ENCODE results near the gene MS4A6E.
"Not testable (repeated sequence)": the region's sequence is repeated elsewhere in the genome, so short reads cannot be mapped to it uniquely, and the experiment has no call there.

MS4A6E gene

DNA sequence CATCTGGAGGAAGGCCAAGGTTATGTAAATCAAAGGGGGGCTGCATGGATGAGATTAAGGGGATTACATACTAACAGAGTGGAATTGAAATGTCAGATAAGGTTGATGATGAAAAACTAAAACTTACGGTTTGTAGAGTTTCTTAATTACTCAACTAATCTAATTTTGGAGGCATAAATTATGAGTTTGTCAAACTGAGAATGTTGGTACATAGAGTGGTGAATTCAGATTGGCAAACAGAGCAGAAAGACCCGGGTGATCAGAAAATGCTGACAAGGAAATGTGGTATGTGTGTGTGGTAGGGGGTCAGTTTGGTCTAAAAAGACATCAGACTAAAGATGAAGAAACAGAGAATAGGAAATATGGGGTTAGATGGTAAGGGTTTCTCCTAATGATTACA, 11.0 kb downstream of the MS4A6E start:
- no peak for DNase-seq

DNA sequence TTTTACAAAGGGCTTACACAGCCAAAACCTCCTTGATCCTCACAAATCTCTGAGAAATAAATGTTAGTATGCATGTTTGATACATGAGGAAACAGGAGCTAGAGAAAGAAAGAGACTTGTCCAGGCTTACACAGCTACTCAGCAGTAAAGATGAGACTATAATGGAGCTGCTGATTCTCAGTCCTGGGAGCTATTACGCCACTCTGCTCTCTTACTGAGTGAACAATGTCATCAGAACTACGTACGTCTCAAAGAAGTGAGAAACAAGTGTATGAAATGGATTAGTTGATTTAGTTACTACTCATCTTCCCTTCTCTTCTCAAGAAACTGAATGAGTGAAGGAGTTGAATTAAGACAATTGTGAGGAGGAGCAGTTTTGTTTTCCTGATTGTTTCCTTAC, 12.3 kb downstream of the MS4A6E start:
- DNase-seq: no peak

DNA sequence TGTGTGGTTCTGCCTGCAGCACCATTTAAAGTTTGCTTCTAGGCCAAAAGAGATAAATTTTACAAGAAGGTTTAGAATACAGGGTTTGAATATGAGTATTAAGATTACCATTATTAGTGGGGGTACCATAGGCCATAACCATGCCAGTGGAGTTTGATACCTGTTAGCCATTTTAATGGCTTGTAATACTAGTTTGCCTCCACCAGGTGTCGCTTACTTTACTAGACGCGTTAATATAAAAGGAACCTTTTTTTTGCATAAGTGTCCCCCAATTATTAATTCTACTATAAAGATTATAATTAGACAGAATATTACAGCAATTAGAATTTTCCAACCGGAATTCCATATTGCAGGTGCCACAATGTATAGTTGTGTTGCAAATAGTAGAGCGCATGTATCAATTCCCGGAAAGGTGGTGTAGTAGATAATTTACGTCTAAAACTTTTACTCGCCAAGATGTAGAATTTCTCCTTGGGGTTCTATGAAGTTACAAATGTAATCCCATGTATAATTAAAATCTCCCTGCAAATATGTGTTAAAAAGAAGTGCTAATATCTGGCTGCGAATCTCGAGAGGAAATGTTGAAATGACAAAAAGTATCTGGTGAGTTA, 16.1 kb downstream of the MS4A6E start:
- DNase-seq: no peak

DNA sequence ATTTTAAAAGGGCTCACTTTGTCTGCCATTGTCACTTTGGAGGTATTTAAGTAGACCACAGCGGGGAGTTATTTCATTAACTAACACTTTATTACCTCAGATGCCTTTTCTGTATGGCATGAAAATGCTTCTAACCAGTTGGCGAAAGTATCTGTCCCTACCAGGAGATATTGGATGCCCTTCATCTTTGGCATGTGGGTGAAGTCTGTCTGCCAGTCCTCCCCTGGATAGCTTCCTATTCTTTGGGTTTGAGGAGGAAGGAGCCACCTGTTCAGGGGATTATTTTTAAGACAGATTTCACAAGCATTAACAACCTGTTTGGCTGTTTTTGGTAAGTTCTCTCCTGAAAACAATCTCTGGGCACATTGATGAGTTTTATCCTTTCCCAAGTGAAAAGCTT, 17.1 kb downstream of the MS4A6E start:
- no peak for DNase-seq

DNA sequence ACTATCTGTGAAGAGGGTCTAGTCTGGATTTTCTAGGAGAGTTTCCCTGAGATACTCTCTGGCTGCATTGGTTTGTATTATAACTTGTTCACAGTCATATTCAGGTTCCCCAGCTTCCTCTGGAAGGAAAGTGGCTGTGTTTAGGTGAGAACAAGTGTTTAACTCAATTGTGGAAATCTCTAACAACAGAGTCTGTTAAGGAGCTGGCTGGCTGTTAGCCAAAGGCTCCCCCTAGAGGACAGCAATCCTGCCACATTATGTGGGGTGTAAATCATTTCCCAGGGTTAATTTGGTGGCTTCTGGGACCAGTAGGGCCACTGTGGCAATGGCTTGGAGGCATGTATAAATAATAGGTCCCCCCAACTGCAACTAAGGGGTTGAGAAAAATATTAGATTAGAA, 18.4 kb downstream of the MS4A6E start:
- DNase-seq: no peak

DNA sequence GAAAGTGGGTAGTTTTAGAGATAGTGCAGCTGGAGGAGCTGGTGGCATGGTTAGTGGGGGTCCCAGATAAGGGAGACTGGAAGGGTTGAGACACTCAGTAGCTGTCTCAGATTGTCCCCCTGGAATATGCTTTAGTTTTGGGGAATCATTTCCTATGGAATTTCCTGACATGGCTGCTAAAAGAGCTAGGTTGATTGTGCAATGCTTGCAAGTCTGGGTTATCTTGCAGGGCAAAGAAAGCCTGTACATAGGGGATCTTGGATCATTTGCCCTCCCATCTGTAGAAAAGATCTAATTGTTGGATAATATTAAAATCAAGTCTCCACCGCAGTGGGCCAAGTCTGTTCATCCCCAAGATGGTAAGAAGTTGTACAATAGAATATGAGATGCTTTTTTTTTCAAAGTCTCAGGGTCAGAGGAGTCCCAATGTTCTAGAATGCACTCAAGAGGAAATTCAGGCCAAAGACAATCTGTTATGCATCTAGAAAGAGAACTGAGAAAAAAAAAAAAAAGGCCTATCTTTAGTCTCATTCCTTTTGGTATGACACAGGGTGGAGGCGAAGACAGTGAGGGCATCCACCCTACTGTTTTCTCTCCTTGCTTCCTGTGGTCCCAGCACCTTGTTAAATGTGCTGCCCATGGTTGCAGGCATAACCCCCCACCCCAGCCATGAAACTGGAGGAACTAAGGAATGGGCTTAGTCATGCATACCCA, 20.2 kb downstream of the MS4A6E start:
- DNase-seq: no peak

DNA sequence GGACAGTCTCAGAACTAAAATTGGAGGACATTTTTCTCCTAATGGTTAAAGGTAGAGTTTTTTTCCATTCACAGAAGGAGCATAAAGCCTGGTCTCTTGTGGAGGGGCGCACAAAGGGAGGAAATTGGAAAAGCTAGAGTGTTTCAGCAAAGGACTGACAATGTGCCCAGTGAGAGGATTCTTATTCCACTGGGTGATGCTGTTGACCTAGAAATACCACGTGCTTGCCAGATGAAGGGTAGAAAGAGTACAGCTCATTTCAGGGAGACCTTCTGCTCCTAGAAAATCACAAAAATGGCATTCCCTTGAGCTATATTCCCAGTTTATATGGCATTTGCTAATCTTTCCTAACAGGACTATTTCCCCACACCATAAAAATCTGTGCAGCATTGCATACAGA, 21.1 kb downstream of the MS4A6E start:
- no peak for DNase-seq

DNA sequence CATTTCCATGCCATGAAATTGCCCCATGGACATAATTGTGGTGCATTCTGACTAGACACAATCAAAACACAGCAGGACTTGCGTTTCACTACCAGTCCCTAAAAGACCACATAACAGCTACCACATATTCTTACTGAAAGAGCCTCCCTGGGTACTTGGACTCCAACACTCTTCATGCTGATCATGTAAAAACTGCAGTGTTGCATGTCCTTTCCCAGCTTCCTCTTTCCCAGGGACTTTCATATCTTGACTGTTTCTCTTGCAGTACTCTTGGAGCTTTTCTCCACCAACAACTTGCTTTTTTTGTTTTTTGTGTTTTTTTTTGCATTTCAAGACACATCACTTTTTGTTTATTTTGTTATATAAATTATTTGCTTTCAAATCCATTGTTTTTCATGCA, 22.9 kb downstream of the MS4A6E start:
- DNase-seq: no peak

DNA sequence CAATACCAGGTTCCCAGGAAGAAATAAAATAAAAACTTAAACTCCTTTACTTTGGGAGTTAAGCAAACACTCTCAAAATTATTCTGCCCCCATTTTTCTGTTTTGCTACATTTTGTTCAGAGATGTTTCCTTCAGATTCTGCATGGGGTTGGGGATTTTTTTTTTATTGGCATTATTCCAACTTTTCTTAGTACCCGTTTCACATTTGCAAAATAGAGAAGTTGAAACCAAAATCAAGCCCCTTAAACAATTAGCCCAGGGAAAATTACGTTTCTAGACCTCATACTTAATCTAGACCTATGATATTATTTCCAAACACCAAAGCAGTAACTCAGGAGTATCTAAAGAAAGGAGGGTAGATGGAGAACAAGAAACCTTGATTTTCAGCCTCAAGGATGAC, 30.7 kb downstream of the MS4A6E start:
- no peak for DNase-seq

DNA sequence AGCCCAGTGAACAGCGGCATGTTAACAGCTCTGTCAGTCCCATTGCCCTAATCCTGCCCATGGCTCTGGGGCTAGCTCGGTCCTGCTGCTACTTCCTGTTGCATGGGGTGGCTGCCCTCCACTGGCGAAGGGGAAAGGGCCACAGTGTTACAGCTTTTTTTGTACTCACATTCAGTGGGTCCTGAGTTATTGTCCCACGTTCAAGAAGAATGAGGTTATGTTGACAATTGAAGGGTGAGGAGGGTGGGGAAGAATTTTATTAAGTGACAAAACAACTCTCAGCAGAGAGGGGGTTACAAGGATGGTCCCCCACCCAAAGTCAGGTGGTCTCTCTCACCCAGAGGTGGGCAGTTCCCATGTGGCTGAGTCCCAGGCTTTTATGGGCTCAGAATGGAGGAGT, 33.6 kb downstream of the MS4A6E start:
- no peak for DNase-seq

DNA sequence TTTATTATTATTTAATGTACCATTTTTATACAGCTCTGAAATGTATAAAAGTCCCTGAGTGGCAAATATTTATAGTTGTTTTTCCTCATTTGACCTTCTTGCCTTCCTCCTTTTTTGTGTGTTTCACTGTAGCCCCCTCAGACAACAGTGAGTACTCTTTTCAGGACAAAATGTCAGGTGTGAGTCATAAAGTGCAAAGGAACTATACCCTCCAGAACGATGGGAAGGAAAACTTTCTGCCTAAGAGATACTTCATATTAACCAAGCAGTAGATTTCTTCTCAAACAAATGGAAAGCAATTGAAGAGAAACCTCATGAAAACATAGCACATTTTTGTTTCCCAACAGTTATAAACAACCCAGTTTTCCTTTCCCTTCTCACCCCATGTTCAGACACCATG, 35.2 kb downstream of the MS4A6E start:
- no peak for DNase-seq

DNA sequence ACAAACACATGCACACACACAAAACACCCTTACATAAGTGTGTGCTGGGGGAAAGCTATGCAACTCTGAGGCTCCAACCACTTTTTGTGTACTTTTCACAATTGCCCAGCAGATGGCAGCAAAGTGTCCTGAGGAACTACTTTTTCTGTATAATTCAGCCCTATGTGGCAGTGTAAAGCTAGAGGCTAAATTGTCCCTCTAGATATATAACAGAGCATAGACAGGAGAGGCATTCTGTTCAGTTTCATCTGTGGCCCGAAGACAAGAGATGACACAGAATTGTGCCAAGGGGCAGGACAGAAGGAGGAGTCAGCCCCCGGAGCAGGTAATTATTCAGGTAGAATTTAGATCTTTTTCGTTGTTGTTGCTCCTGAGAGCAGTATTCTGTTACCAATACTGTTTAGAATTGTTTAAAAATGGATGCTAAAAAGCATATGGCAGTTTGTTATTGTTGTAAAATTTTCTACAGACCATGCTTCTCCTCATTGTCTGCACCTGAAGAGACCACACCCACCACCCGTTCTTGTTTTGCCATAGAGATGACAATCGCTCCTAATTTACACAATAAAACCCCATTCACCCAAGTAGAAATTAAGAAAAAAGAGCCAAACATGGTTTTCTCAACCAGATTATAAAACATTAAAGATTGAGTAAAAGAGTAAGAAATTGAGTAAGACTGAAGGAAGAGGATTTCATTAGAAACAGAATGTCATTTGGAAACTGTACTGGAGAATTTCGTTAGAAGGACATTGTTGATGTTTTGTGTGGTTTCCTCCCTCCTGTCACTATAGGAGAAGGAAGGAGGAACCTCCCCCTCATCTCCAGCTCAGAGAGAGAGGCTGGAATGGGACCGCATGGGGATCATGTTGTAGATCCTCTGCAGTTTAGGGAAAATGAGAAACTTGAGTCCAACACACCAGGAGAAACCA, 36.8 kb downstream of the MS4A6E start:
- peak; percentile 62 for DNase-seq

DNA sequence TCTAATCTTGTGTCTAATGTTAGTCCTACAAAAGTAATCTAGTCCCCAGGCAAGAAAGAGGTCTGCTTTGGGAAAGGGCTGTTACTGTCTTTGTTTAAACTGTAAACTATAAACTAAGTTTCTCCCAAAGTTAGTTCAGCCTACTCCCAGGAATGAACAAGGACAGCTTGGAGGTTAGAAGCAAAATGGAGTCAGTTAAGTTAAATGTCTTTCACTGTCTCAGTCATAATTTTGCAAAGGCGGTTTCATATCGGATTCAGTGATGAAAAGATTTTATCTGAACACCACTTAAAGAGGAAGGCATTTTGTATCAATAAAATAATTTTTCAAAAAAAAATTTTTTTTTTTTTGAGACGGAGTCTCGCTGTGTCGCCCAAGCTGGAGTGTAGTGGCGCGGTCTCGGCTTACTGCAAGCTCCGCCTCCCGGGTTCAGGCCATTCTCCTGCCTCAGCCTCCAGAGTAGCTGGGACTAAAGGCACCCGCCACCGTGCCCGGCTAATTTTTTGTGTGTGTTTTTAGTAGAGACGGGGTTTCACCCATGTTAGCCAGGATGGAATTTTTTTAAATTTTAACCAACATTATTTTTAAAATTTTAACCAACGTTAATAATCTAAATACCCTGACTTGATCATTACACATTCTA, 39.3 kb downstream of the MS4A6E start:
- not testable (repeated sequence) for DNase-seq

DNA sequence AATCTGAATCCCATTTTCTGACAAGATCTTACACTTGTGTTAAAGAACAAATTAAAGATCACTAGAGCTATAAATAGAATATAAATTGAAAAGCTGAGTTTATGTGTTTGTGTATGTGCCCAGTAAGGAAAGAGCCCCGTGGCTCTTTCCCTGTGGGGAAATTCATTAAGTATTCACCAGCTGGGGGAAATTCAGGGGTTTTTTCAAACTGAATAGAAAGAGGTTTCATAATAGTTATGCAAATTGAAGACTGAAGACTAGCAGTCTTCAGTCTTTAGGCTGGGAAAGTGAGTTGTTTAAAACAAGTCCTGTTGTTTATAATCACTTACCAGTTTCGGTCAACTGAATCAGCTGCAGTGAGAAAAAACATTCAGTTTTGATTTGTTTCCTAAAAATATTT, 40.0 kb downstream of the MS4A6E start:
- DNase-seq: no peak

DNA sequence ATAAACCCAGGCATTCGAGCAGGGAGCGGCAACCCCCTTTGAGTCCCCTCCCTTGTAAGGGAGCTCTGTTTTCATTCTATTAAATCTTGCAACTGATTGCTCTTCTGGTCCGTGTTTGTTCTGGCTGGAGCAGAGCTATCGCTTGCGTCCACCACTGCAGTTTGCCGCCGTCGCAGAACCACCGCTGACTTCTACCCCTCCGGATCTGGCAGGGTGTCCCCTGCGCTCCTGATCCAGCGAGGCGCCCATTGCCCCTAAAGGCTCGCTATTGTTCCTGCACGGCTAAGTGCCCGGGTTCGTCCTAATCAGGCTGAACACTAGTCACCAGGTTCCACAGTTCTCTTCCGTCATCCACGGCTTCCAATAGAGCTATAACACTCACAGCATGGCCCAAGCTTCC, 40.8 kb downstream of the MS4A6E start:
- DNase-seq: no peak

DNA sequence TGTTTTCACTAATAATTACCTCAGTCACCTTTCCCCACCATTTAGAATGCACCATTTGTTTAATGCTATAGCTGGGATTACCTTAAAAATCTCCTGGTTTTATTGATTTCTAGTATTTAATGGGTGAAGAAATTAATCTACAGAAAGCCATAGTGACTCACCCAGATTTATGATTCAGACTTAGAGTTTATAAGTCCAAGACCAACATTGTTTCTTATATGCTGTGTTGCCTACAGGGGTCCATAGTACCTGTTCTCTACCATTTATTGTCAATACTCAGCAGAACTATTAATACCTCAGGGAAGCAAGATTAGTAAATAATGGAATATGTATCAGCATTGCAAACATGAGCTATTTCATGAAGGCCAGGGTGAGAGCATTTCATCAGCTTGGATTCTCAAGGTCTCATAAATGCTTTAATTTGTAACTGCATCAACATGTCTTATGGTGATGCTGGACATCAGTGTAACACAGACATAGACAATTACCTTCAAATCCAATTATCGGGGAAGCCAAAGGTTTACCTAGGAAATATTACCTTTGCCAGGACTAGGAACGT, 43.3 kb downstream of the MS4A6E start:
- no peak for DNase-seq

DNA sequence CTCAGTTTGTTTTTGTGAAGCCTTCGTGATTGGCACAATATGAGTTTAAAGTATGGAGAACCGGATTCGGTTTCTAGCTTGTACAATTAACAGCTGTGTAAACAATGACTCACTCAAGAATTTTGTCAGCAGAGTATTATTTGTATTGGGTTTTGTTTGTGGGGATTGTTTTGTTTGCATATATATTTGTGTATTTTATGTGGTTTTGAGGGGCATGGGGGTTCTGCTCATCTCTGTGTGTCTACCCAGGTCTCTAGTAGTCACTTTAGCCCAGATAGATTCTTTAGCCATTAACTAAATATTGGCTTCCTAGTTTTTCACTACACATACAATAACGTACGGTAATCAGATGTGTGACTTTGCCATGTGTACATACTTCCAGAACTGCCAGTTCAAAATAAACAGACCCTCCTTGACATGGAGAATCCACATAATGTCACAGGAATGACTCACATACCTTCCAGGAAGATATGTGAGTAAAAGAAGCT, 43.8 kb downstream of the MS4A6E start:
- DNase-seq: peak; percentile 99

DNA sequence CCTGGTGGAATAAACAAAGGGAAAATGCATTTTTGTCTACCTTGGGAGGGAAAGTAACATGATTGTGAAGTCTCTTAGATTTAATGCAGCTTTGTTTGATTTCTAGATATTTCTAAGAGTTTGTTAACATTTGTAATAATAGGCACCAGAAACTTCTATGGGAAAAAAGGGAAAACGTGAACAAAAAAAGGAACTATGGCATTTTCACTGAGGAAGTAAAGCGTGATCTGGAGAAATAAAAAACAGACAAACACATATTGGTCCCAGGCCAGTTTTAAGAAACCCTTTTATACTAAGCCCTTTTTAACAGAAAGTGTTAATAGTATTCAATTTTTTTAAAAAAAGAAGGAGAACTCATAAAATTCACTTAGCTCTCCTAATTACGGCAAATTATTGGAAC, 44.3 kb downstream of the MS4A6E start:
- DNase-seq: peak; percentile 52

DNA sequence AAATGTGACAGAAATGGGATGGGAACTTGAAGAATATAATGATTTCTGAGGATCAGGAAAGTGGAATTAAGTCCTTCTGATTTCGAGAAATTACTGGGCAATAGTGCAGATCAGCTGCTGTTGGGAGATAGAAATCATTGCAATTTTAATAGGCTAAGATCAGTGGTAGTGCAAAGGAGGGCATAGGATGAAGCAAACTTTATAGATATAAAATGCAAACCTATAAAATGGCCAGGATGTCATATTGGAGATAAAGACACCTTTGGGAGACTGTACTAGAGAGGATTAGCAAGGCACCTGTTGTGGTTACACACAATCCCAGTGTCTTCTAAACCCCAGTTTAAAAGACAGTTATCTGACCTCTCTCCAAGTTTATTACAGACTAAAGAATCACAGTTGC, 44.8 kb downstream of the MS4A6E start:
- DNase-seq: no peak

DNA sequence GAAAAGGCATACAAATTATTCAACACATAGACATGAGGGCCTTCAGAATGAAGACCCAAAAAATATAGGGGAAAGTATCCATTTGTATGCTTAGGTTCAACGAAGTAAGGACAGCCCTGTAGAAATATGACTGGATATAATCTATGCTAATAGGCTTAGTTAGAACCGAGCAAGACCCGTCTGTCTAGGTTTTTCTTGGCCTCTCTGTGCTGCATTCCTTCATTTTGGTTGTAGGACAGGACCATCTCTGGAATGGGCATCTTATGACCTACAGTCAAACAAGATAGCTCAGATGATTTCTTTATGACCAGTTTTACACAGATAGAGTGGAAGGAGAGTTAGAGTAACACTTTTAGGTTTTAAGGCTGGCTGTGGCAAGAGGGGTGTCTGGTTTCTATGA, 45.7 kb downstream of the MS4A6E start:
- DNase-seq: no peak

DNA sequence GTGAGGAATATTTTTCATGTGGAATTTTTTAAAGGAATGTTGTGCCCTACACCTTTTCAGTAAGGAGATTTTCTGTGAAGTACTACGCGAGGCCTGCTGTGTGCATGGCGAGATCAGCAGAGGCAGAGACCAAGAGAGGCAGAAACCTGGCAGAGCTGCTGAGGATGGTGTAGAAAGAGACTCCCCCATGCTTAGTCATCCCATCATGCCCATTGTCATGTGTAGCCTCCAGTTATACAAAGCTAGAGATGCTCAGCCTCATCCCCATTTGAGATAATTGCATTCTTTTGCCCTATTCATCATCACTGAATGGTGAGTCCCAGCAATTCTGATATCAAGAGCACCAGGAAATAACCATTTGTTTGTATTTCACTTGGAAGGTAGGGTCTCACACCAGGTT, 48.3 kb downstream of the MS4A6E start:
- DNase-seq: no peak

DNA sequence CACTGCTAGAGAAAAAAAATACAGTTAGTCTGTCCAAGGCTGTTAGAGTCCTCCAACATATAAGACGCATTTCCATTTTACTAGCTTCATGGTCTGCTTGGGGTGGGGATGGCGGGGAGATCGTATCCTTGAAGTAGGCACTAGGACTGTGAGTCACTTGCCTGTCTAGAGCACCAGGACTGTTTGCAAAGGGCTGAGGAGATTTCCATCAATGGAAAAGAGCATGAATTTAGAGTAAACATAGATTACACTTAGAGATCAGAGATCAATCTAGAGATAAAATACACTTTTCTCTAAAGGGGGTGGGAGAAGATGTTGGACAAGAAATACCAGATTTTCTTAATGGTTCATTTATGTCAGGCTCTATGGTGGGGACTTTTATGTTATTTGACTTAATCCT, 49.5 kb downstream of the MS4A6E start:
- no peak for DNase-seq
